GM21576 (cell line): ENCODE data around the gene TSPAN5.
"Not testable (repeated sequence)": the region's sequence is repeated elsewhere in the genome, so short reads cannot be mapped to it uniquely, and the experiment has no call there.

ENCODE experiments used
- ATAC-seq: cut with Tn5 transposase; IDR thresholded peaks from one replicate; pipeline ENCODE4 v1.9.1; 2021; ENCODE audit warnings: mild to moderate bottlenecking, moderate library complexity; ENCODE audit not compliant: unreplicated experiment

TSPAN5 gene

GRCh38 chr4:98469771-98470170 lies 188.6 kb downstream of the TSPAN5 start:
- no peak for ATAC-seq

- no peak for ATAC-seq
Measured at GRCh38 chr4:98468709-98469108, 189.7 kb downstream of the TSPAN5 start.

GRCh38 chr4:98467627-98468072 lies 190.8 kb downstream of the TSPAN5 start:
- peak; percentile 98 for ATAC-seq

- ATAC-seq, result peak; percentile 14
Measured at GRCh38 chr4:98466868-98467599, 191.4 kb downstream of the TSPAN5 start.

GRCh38 chr4:98462487-98462886 lies 195.9 kb downstream of the TSPAN5 start:
- no peak for ATAC-seq

GRCh38 chr4:98461121-98461865 lies 197.1 kb downstream of the TSPAN5 start:
- not testable (repeated sequence) for ATAC-seq

- not testable (repeated sequence) for ATAC-seq
Measured at GRCh38 chr4:98457422-98457821, 201.0 kb downstream of the TSPAN5 start.

GRCh38 chr4:98452091-98452490 lies 206.3 kb downstream of the TSPAN5 start:
- no peak for ATAC-seq

- peak; percentile 32 for ATAC-seq
Measured at GRCh38 chr4:98448908-98449307, 209.5 kb downstream of the TSPAN5 start.

- ATAC-seq, result no peak
Measured at GRCh38 chr4:98447648-98448047, 210.8 kb downstream of the TSPAN5 start.

GRCh38 chr4:98446499-98447375 lies 211.7 kb downstream of the TSPAN5 start:
- ATAC-seq, result peak; percentile 79

GRCh38 chr4:98444371-98444770 lies 214.0 kb downstream of the TSPAN5 start:
- no peak for ATAC-seq

GRCh38 chr4:98434816-98435215 lies 223.6 kb downstream of the TSPAN5 start:
- ATAC-seq, result no peak

GRCh38 chr4:98433691-98434090 lies 224.7 kb downstream of the TSPAN5 start:
- no peak for ATAC-seq

GRCh38 chr4:98430708-98431403 lies 227.6 kb downstream of the TSPAN5 start:
- no peak for ATAC-seq

- no peak for ATAC-seq
Measured at GRCh38 chr4:98423009-98423408, 235.4 kb downstream of the TSPAN5 start.

- no peak for ATAC-seq
Measured at GRCh38 chr4:98421111-98421510, 237.3 kb downstream of the TSPAN5 start.
